GM23338 (cell line): Measurements from ENCODE around the gene DLGAP4.

Experiments used
- CREB1 ChIP-seq: fragments of 250-450 bp; sonication (Bioruptor Pico); IDR thresholded peaks from 2 replicates; pipeline ENCODE4 v1.5.0; 2020; ENCODE audit warnings: low read depth, mild to moderate bottlenecking, moderate library complexity
- CTCF ChIP-seq, 2 experiments: fragments of 200-600 bp in 1 of 2; sonication (generic) in 1 of 2; conservative IDR thresholded peaks; 2 replicates each; pipeline versions ENCODE4 v1.5.1 to v1.6.1; 2016 to 2017; ENCODE audit warnings: antibody characterized with exemption in 2 of 2, low read depth in 2 of 2, mild to moderate bottlenecking in 2 of 2, moderate library complexity in 1 of 2
- ETS1 ChIP-seq: IDR thresholded peaks from 2 replicates; pipeline ENCODE4 v1.6.1; 2016; ENCODE audit warnings: antibody characterized with exemption
- EZH2 ChIP-seq: fragments of 200-600 bp; sonication (generic); IDR thresholded peaks from one replicate; pipeline ENCODE4 v1.8.0; 2017; ENCODE audit warnings: antibody characterized with exemption, mild to moderate bottlenecking, low read depth; ENCODE audit not compliant: unreplicated experiment
- EZH2phosphoT487 ChIP-seq: fragments of 200-600 bp; sonication (generic); IDR thresholded peaks from one replicate; pipeline ENCODE4 v1.8.1; 2018; ENCODE audit warnings: antibody characterized with exemption; ENCODE audit not compliant: unreplicated experiment
- JUNB ChIP-seq: IDR thresholded peaks from one replicate; pipeline ENCODE4 v1.6.1; 2016; ENCODE audit warnings: antibody characterized with exemption; ENCODE audit not compliant: unreplicated experiment
- NANOG ChIP-seq: IDR thresholded peaks from 2 replicates; pipeline ENCODE4 v1.6.1; 2016; ENCODE audit warnings: antibody characterized with exemption, borderline replicate concordance
- POLR2AphosphoS5 ChIP-seq: IDR thresholded peaks from 2 replicates; pipeline ENCODE4 v1.6.1; 2016; ENCODE audit warnings: antibody characterized with exemption, low read depth
- REST ChIP-seq: IDR thresholded peaks from one replicate; pipeline ENCODE4 v1.6.1; 2018; ENCODE audit warnings: antibody characterized with exemption; ENCODE audit not compliant: unreplicated experiment
- STAT1 ChIP-seq: IDR thresholded peaks from one replicate; pipeline ENCODE4 v1.6.1; 2016; ENCODE audit warnings: antibody characterized with exemption; ENCODE audit not compliant: unreplicated experiment
- ZNF331 ChIP-seq: fragments of 250-450 bp; sonication (Bioruptor Pico); IDR thresholded peaks from 2 replicates; pipeline ENCODE4 v1.5.0; 2020; ENCODE audit warnings: low read depth, mild to moderate bottlenecking, moderate library complexity
- ZNF462 ChIP-seq: fragments of 250-450 bp; sonication (Bioruptor Pico); IDR thresholded peaks from 2 replicates; pipeline ENCODE4 v1.5.0; 2020; ENCODE audit warnings: mild to moderate bottlenecking, moderate library complexity

GRCh38 chr20:36468149-36469000, 162.2 kb downstream of the DLGAP4 start:
- TF ChIP-seq CTCF (conservative IDR thresholded peaks at IDR 0.05; ENCODE audit: low read depth in 2 of 2) (no peak), POLR2AphosphoS5 (no peak), JUNB (no peak), REST (no peak), EZH2phosphoT487 (no peak), EZH2 (no peak), CREB1 (CRISPR knock-in tag) (no peak), ETS1 (no peak), NANOG (no peak), ZNF331 (CRISPR knock-in tag) (no peak), STAT1 (no peak), ZNF462 (CRISPR knock-in tag) (no peak)
